HG03575 (cell line): ENCODE measurements around the gene ZNF70.

Experiments used
- ATAC-seq: cut with Tn5 transposase; IDR thresholded peaks from one replicate; pipeline ENCODE4 v1.9.1; 2021; ENCODE audit not compliant: unreplicated experiment, insufficient number of reproducible peaks, low FRiP score; ENCODE audit errors: extremely low read depth

The ZNF70 gene

GRCh38 chr22:23698673-23699235, 52.2 kb downstream of the ZNF70 start:
- ATAC-seq, result no peak

DNA sequence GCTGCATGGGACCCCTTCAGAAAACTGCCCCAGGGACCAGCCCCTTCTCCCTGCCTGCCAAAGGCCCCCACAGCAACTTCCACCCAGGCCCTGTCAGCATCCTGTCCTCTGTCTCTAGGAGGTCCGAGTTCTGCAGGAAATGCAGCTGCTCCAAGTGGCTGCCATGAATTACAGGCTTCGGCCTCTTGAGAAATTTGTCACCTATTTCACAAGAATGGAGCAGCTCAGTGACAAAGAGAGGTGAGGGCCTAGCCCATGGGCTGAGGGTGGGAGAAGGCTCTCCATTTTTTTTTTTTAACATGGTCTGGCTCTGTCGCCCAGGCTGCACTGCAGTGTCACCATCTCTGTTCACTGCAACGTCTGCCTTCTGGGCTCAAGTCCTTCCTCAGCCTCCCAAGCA, 52.8 kb downstream of the ZNF70 start:
- no peak for ATAC-seq

- no peak for ATAC-seq
Observed at GRCh38 chr22:23697031-23697970, 53.6 kb downstream of the ZNF70 start.

- ATAC-seq, result no peak
Observed at GRCh38 chr22:23696326-23696851, 54.5 kb downstream of the ZNF70 start.

DNA sequence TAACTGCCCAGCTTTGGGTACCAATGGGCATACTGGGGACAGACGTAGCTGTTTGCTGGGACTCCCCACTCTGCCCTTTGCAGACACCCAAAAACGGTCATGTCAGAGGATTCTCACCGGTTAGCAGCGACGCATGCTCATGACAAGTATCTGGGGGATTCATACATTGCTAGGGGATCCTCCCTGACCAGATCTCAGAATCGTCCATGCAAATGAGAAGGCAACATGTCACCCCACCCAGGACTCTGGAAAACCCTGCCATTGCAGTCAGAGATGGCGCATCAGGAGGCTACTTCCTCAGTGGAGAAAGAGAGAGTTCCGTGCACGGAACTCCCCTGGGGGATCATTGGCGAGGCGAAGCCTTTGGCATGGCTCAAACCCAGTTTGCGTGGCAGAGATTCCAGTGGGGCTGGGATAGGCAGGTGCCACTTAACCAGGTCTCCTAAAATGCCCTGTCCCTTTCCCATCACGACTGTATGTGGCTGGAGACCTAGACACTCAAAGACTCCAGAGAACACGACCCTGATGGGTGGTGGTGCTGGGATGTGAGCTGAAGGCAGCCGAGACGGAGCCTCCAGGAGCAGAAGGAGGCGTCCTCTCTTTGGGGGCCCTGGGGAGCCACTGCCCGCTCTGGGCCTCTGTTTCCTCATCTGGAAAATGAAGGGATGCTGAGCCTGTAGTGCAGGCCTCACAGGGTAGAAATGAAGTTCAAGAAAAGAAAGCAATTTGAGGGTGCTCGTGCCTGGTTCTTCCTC, 55.2 kb downstream of the ZNF70 start:
- no peak for ATAC-seq

- ATAC-seq, result no peak
Observed at GRCh38 chr22:23695141-23695540, 55.8 kb downstream of the ZNF70 start.

DNA sequence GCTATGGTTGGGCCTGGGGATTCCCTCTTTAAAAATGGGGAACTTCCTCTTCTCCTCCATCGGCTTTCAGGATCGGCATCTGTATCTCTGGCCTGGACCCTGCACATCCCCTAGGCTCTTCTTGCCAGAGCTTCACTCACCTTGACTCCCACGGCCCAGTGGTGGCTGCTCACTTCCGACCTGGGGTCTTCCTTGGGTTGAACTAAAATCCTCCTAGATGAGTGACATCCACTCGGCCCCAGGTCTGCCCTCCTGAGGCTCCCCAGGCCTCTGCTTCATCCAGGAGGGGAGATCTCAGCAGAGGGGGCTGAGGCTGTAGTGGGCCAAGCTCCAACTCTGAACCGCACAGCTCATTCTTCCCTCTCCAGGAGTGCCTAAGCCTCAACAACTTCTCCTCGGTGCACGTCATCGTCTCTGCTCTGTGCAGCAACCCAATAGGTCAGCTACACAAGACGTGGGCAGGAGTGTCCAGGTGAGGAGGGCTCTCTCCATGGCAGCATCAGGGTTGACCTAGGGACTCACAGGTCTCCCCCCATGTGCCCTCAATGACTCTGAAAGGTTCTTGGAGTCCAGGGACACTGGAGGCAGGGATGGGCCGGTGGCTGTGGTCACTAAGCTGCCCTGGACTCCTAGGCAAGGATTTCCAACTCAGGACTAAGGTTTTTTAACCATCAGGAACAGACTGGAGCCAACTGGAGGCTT, 56.8 kb downstream of the ZNF70 start:
- no peak for ATAC-seq

- no peak for ATAC-seq
Observed at GRCh38 chr22:23692598-23693291, 58.2 kb downstream of the ZNF70 start.

GRCh38 chr22:23691748-23692423, 59.0 kb downstream of the ZNF70 start:
- no peak for ATAC-seq

DNA sequence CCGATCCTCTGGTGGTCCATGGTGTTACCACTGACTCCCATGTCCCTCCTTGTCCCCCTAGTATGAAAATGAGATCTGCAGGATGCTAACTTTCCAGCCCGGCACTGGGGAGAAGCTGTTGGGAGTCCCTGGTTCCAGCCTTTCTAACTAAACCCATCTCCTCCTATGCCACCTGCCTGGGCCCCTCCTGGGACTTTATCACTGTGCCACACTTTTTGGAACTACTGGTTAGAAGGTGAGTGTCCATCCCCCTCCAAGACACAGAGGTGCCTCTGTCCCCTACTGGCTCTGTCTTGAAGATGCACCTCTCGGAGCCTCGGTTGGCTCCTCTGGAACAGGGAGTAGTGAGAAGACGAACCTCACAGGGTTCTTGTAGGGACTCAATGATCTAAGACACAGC, 60.2 kb downstream of the ZNF70 start, which contains the start of gene RGL4:
Gene RGL4 (plus strand): TSS at position 301 of the 400 bp plus-strand sequence. CDS start 1,018 bp downstream, outside the sequence.
- ATAC-seq, result no peak

- no peak for ATAC-seq
Observed at GRCh38 chr22:23689414-23689813, 61.5 kb downstream of the ZNF70 start.
